Ovary (tissue), 9 donors: ENCODE data around the gene CRIP1. TPM values are rescaled to one million over a fixed set of nuclear protein-coding genes. Genes with fewer than 3 reads are reported as not detected.

Experiments used
- DNase-seq, 5 donors: peaks; one replicate each; pipeline ENCODE4 v3.0.0-alpha.2; 2019 to 2020
- H3K27ac ChIP-seq, 2 donors: fragments of 200-600 bp; one replicate each; pipeline versions ENCODE4 v1.5.1 to v1.8.0; 2019 to 2022
- H3K27me3 ChIP-seq: fragments of 200-600 bp; one replicate; pipeline ENCODE4 v1.8.0; 2022
- H3K36me3 ChIP-seq: fragments of 200-600 bp; sonication (generic); one replicate; pipeline ENCODE4 v1.5.1; 2019
- H3K4me1 ChIP-seq: one replicate; pipeline ENCODE4 v1.8.1; 2013; ENCODE audit warnings: mild to moderate bottlenecking, moderate library complexity; ENCODE audit not compliant: insufficient read depth
- H3K4me3 ChIP-seq: fragments of 200-600 bp; sonication (generic); one replicate; pipeline ENCODE4 v1.5.1; 2017
- H3K9me3 ChIP-seq, 2 donors: fragments of 200-600 bp in 1 of 2; sonication (generic) in 1 of 2; one replicate each; pipeline versions ENCODE4 v1.5.1 to v1.8.1; 2013 to 2019; ENCODE audit warnings: mild to moderate bottlenecking in 1 of 2, moderate library complexity in 1 of 2
- EP300 ChIP-seq: sonication (generic); formaldehyde crosslinking; IDR thresholded peaks from one replicate; pipeline ENCODE4 v1.6.1; 2017; ENCODE audit warnings: antibody characterized with exemption
- POLR2A ChIP-seq: fragments of 450-650 bp; IDR thresholded peaks from one replicate; pipeline ENCODE4 v1.6.1; 2017; ENCODE audit warnings: antibody characterized with exemption, mild to moderate bottlenecking, moderate library complexity
- WGBS, 3 donors: extraction: QIAGEN DNeasy Blood & Tissue Kit in 1 of 3; methylation state at CpG; one replicate each; pipeline versions ENCODE4 v1.1.5 to v1.1.7; 2013 to 2017; 5-methylcytosine and 5-hydroxymethylcytosine counted together
- intact Hi-C, 4 donors: fragments of 100-400 bp; cut with DNase I; formaldehyde crosslinking; loops; one replicate each; pipeline versions ENCODE4 v1.11.0 to v1.15.1; 2022 to 2023
- polyA plus RNA-seq, 2 donors: library from polyadenylated mRNA; stranded (reverse); fragments of 200-250 nt in 1 of 2; fragments of 350-450 nt in 1 of 2; fragmentation: Illumina TruSeq in 1 of 2; extraction: RNeasy Lipid Tissue Mini Kit (QIAGEN cat#74804) in 1 of 2; gene quantifications; one replicate each; pipeline ENCODE4 v1.2.3, GENCODE V29; 2013 to 2014
- total RNA-seq, 7 donors: library from RNA; depleted of rRNA in 2 of 7; stranded (reverse); fragments of >200 nt in 2 of 7; fragmentation: NEBNext Ultra II Directional in 3 of 7; extraction: Animal tissue kit (Norgen Biotek cat#: 25700) in 3 of 7; gene quantifications; one replicate each; pipeline versions ENCODE4 v1.1.0 to v1.2.4, GENCODE V29; 2016 to 2023
- TF ChIP-seq, protein P1 (sequence below), 3 donors: fragments of 450-650 bp in 2 of 3; fragments of 200-600 bp in 1 of 3; IDR thresholded peaks; one replicate each; pipeline versions ENCODE4 v1.5.1 to v1.8.0; 2016 to 2022; ENCODE audit warnings: antibody characterized with exemption in 3 of 3, mild to moderate bottlenecking in 1 of 3
- donor health status: DM: no; HTN: no; CAD: no; lungs with moderate emphysema.
- donor health status: DM: no; HTN: no; CAD: no.
- donor health status: Bipolar disorder and iron deficiency.
- donor health status: DM: yes; HTN: yes; CAD: no.
- donor health status: DM: no; HTN: no; CAD: no.
- donor health status: DM: yes; HTN: yes; CAD: no.

Gene CRIP1
- total and polyA plus RNA-seq, 9 donors: 3.2 to 116 (median 26.4) TPM

DNA sequence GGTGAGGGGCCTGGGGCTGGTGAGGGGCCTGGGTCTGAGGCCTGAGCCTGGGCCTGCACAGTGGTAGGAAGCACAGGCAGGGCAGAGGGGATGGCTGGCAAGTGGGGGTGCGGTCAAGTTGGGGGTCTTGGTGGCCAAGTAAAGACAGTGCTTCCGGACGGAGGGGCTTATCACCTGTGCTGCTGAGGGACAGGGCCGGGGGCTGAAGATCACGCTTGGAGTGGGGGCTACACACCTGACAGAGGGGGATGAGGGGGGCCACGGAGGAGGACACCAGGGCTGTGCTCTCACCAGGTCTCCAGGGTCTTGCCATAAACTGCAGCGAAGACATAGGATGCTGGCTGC lies 16.6 kb downstream of the CRIP1 start:
- H3K4me3 ChIP-seq: no peak overlapping the region
- no peak for DNase-seq
- TF ChIP-seq, protein P1, sequence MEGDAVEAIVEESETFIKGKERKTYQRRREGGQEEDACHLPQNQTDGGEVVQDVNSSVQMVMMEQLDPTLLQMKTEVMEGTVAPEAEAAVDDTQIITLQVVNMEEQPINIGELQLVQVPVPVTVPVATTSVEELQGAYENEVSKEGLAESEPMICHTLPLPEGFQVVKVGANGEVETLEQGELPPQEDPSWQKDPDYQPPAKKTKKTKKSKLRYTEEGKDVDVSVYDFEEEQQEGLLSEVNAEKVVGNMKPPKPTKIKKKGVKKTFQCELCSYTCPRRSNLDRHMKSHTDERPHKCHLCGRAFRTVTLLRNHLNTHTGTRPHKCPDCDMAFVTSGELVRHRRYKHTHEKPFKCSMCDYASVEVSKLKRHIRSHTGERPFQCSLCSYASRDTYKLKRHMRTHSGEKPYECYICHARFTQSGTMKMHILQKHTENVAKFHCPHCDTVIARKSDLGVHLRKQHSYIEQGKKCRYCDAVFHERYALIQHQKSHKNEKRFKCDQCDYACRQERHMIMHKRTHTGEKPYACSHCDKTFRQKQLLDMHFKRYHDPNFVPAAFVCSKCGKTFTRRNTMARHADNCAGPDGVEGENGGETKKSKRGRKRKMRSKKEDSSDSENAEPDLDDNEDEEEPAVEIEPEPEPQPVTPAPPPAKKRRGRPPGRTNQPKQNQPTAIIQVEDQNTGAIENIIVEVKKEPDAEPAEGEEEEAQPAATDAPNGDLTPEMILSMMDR (IDR thresholded peaks at IDR 0.05): no peak
- TF ChIP-seq EP300 (no peak), POLR2A (no peak)
- H3K4me1 ChIP-seq: no peaks in the 10 kb centered on the region
- no peak overlapping the region for H3K27ac ChIP-seq
- intact Hi-C loops: no loop called here
- H3K36me3 ChIP-seq: no peaks in the 10 kb centered on the region
- H3K27me3 ChIP-seq: no peaks in the 10 kb centered on the region
- no peaks in the 10 kb centered on the region for H3K9me3 ChIP-seq
- 71 to 80% (median 77%) methylated on average over 7 of the region's 7 CpGs for WGBS, 3 donors

GRCh38 chr14:105503935-105504692 lies 17.4 kb downstream of the CRIP1 start:
- Histone ChIP-seq H3K4me1 (no peaks in the 10 kb centered on the region), H3K9me3 (no peaks in the 10 kb centered on the region), H3K4me3 (no peak overlapping the region), H3K36me3 (no peaks in the 10 kb centered on the region), H3K27me3 (no peaks in the 10 kb centered on the region), H3K27ac (no peak overlapping the region)
- WGBS, 3 donors: 72 to 77% (median 73%) methylated on average over 27 to 29 of the region's 29 CpGs
- TF ChIP-seq, protein P1 (IDR thresholded peaks at IDR 0.05): no peak
- intact Hi-C loops: no loop called here
- DNase-seq: no peak

DNA sequence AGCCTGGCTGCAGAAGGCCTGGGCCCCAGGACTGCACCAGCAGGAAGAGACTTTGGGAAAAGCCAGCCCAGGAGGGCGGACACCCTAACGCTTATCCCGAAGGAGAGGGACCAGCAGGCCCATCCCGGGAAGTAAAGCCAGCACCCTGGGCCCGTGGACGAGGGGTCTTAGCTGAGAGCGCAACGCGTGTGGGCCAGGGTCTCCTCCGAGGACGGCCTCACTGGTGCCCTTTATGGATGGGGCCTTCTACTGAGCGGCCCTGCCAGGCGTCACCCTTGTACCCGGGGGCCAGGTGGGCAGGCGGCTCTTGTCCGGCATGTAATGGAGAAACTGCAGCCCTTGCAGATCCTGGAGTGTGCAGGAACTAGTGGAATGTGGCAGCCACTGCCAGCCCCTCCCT lies 18.4 kb downstream of the CRIP1 start:
- WGBS, 3 donors: 87 to 90% (median 88%) methylated on average over 16 of the region's 16 CpGs
- TF ChIP-seq POLR2A (no peak), EP300 (no peak)
- TF ChIP-seq, protein P1 (IDR thresholded peaks at IDR 0.05): no peak
- Histone ChIP-seq H3K27ac (no peak overlapping the region), H3K36me3 (no peaks in the 10 kb centered on the region), H3K9me3 (no peaks in the 10 kb centered on the region), H3K27me3 (no peaks in the 10 kb centered on the region), H3K4me3 (no peak overlapping the region), H3K4me1 (no peaks in the 10 kb centered on the region)
- intact Hi-C loops: no loop called here
- no peak for DNase-seq

DNA sequence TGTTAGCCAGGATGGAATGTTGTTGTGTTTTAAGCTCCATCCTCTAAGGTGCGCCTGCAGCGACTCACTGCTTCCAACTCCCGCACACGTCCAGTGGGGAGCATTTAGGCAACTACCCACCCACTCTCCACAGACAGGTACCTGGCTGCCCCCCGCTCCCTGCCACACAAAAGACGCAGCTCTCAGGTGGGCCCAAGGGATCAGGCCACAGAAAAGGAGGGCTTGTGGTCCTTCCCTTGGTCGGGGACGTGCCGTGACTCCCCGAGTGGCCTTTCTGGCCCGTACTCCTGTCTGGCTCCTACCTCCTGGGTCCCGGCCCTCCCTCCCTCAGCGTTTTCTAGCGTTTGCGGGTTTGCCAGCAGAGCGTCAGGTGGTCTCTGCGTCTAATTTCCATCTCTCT lies 20.6 kb downstream of the CRIP1 start:
- 74 to 80% (median 76%) methylated on average over 17 of the region's 17 CpGs for WGBS, 3 donors
- Histone ChIP-seq H3K27ac (no peak overlapping the region), H3K9me3 (no peaks in the 10 kb centered on the region), H3K4me1 (no peaks in the 10 kb centered on the region), H3K4me3 (no peak overlapping the region), H3K27me3 (no peaks in the 10 kb centered on the region), H3K36me3 (no peaks in the 10 kb centered on the region)
- TF ChIP-seq POLR2A (no peak), EP300 (no peak)
- TF ChIP-seq, protein P1 (IDR thresholded peaks at IDR 0.05): no peak
- intact Hi-C loops: no loop called here
- no peak for DNase-seq
